Globus pallidus (tissue), 1 donor: ENCODE data around the gene PTPRG.
"Not testable (repeated sequence)": the region's sequence is repeated elsewhere in the genome, so short reads cannot be mapped to it uniquely, and the experiment has no call there.

Experiments used
- DNase-seq: peaks from one replicate; pipeline ENCODE4 v3.0.0-alpha.2; 2015; ENCODE audit warnings: low spot score

The PTPRG gene

DNA sequence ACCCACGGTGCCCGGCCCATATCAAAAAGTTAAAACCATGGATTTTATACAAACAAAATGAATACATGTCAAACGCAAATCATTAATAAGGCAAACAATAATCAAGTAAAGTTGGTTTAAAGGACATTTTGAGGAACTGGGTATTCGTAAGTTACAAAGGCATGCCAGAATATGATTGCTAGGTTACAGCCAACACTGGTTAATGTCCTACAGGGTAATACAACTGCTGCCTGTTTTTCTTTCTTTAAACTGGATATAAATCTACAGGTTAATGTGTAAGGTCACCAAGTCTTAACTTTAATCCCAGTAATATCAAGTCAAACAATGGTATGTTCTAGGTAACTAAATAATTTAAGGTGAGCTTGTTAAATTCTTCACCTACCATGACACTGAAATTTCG, 166.1 kb downstream of the PTPRG start:
- DNase-seq = no peak

DNA sequence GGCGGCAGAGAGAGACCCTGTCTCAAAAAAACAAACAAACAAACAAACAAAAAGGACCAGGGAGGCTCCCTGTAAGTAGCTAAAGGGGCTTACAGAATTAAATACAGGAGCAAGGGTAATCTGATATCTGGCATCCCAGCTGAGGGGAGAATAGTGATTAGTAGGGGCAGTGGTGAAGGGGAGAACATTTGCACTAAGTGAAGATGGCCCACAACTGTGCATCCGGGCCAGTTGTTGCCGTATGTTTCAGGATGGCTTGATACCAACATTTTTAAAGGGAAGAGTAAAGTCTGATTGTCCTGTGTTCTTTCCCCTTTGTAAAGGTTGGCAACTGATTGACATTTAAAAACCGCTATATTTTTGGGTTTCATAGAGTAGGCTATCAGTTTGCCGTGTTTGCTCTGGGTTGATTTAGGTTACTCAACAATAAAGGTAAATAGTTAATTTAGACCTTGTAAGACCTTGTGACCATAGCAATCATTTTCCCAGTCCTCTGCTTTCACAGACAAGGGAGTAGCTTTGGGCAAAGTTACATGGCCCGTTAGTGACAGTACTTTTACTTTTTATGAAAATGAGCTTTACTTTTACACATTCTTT, 167.8 kb downstream of the PTPRG start:
- no peak for DNase-seq

DNA sequence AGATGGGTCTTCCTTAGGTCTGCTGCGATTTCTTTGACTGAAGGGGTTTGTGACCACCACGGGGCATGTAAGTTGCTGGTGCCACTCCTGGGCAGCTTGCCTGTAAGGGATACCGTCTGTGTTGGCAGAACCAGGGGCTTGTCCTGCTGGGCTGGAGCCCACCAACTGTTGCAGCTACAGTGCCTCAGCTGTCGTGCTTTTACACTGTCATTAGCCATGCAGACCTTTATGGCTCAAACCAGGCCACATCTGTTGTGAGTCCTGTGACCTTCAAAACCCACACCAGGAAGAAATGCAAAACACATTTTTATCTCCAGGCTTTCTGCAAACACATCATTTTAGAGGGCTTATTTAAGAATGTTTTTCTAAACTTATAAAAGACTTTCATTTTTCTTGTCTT, 168.7 kb downstream of the PTPRG start:
- no peak for DNase-seq

DNA sequence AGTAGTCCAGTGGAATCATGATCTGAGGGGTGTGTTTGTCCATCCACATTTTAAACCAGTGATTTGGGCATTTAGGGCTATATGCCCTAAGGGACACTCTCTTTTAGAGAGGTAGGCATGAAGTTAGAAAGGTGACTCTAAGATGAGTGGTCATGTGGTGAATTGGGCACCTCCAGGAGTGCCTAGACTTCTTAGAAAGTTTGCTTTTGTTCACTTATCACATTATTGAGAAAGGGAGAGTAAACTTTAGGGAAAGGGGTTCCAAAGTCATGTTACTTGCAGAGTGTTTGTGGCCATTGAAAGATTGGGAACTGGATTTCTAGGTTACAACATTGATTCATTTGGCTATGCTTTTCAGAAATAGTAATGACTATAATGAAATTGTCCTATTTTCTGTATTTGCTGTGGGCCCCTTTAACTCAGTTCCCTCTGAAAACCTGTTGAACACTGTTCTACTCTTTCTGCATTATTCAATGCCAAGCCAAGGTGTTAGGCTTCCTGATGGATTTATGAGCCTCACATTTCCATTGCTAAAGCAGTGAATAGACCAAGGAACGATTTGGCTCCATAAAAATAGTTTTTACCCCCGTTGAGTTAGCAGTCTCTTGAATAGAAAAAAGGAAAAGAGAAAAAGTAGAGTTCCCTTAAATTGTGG, 169.3 kb downstream of the PTPRG start:
- no peak for DNase-seq

DNA sequence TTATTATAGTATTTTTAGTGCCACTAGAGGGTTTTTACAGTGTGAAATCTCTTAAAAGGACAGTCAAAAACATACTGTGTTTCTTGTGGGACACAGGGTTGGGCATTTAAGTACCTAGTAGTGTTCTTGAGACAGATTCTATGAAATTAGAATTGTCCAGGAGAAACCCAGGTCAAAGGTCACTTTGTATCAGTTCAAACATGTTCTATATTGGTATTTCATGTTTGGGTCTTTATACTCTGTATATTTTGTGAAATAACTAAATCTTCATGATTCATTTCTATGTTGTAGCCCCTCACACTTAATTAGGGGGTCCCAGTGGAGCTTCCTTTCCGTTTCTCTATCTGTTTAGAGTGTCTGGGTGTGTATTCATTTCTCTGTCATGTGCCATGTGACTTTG, 171.6 kb downstream of the PTPRG start:
- DNase-seq = no peak

DNA sequence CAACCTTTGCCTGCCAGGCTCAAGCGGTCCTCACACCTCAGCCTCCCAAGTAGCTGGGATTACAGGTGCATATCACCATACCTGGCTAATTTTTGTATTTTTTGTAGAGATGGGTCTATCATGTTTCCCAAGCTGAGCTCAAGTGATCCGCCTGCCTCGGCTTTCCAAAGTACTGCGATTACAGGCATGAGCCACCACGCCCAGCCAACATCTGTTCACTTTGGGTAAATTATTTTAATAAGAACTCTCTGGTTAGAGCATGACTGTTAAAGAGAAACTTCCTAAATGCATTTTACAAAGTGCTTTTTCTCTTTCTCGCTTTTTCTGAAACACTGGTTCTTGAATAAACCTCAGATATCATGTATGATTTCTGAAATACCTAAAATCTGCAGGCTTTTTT, 172.5 kb downstream of the PTPRG start:
- no peak for DNase-seq

DNA sequence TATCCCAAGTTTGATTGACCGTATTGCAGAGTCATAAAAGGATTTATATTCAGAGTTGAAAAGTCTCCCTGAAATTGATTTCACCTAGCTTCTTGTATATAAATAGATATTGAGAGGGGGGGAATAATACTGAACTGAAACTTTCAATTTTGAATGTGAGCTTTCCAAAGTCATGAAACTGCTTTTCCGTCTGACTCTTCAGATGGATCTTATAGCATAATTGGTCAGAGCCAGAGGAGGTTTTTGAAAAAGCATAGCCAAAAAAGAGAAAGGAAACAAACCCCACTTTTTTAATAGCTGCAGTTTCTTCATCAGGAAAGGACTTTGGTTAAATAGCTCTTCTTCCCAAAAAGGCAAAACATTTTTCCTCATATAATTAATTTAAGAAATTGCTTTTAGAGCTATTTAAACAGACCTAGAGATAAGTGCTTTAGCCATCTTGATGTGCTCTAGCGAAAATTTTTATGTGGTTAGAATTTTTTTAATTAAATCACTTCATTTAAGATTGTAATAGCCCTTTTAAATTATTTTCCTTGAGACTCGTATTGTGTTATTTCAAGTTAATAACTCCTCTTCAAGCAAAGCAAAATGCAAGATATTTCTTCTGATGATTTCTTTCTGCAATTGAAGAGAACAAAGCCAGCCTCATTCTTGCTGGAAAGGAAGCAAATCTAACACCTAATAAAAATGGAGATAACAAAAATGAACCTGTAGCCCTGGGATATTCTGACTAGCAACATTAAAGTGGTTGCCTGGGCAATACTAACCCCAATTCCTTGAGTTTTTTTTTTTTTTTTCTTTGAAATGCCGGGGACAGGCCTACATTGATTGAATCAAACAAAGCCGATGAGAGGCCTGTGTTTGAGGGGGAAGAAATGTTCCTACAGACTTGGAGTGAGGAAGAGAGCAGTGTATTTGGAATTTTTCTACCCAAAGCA, 173.6 kb downstream of the PTPRG start:
- no peak for DNase-seq

DNA sequence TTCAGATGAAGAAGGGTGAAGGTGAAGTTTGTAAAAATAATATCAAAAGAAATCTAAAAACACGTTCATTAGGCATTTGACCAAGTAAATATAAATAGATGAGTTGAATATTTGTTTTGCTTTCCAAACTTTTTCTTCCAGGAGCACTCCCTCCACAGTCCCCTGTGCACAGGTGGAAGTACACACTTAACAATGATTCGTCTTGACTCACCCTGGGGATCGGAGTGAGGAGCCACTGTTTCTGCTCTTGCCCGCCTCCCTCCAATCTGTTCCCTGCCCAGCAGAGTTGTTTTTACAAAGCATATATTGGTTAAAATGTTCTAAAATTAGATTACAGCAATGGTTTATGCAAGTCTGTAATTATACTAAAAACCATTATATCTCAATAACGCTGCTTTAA, 175.1 kb downstream of the PTPRG start:
- DNase-seq = no peak

DNA sequence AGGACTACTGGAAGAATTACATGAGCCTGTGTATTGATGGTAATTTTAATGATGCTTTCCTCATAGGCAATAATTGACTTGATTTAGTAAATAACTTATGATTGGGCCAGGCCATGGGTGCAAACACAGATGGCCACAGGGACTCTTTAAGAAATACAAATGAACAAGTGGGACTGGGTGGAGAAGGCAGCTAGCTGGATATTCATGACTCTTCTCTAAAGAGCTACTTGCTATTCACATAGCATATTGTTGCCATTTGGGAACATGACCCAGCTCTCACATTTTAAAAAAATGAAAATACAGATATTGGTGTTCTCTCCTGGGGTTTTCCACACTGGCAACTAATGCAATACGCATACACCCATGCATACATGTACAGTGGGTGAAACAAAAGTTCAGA, 178.3 kb downstream of the PTPRG start:
- DNase-seq = no peak

DNA sequence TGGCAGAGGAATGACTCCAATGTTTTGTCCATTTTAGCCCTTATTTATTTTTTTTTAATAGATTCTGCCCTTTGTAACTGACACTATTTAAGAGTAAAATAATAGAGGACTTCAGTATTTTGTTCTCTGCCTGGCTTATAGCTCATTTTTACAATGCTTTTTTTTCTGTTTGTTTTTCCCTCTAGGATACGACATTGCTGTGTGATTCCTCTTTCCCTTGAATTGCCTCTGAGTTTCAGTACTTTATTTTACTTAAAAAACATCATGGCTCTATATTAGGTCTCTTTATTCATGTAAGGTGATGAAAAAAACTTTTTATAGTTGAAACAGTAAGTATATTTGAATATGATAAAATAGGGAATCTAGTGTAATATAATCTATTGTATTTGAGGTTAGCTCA, 179.1 kb downstream of the PTPRG start:
- no peak for DNase-seq

DNA sequence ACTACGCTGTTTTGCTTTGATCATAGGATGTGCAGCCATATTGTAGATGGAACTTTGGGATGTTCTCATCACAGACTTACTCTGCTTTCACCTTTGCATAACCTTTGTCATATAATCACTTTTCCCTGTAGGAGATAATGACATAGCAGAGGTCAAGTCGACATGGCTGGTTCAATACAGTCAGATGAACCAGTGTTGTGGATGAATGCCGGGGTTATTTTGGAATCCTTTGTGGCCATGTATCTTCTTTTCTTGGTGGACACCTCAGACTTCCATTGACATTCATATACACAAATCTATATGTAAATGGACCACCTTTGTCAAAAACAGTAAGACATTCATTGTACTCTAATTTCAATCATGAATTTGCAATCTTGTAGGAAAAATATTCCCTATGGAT, 180.2 kb downstream of the PTPRG start:
- DNase-seq = no peak

DNA sequence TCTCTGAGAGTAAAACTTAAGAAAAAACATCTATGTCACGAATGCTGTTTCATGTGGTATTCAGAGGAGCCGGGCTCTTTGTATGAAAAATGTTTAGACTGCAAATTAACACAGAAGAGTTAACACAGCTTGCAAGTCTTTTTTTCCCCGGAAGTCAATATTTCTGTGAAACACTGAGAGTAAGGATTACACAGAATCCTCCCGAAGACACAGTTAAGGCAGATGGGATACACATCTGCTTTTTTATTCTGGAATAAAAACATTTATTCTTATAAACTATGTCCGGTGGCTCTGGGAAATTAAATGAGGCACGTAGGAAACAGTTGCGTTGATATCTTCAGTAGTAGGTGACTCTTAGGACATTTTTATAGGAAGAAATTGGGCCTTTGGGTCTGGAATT, 180.6 kb downstream of the PTPRG start:
- no peak for DNase-seq

DNA sequence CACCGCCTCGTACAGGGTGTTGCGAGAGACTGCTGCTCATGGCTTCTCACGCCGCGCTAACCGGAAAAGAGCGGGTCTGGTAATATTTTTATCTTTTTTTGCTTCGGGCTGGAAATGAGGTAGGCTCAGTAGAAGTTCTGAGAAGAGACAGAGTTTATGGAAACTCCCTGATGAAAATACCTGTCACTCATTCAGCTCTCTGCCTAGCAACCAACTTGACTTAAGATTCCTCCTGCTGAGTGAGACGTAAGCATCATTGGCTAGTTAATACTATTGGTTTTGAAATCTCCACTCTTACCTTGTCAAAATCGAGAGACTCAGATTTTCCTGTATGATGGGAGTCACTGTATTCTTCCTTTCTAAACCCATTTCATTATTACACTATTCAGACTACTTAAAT, 181.7 kb downstream of the PTPRG start:
- no peak for DNase-seq

DNA sequence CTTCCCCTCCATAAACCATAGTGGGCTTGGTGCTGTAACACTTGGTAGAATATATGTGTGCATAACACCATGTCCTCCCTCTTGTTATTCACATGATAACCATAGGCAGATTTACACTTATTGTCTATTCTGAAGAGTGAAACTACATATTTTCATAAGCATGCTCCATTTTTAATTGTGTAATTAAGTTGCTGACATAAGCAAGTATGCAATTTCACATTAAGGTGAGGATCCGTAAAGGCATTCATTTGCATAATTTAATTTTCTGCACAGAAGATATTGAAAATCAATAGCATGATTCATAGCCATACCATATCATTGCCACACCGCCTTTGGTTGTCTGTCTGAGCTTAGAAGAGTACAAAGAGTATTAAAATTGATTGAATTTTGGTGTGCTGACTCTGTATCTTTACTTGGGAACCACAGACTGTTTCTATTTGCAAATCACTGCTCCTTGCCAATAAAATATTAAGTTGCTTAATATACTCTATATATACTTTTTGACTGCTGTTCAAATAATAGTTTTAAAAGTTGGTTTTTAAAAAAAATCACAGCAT, 182.4 kb downstream of the PTPRG start:
- DNase-seq = no peak

DNA sequence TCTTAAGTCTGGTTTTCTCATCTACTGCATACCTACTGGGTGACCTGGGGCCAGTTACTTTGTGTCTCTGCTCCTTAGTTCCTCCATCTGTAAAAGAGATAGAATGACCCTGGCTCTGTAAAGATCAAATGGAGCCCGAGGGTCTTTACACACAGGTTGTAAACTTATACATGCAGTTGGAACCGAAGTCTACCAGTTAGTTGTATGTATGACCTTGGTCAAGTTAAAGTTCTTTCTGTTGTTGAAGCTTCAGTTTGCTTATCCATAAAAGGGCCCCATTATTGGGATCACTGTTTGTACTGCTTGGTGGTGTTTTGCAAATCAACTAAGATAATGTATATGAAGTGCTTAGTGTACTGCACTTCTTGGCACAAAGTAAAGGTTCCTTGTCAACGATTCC, 186.9 kb downstream of the PTPRG start:
- DNase-seq = no peak

DNA sequence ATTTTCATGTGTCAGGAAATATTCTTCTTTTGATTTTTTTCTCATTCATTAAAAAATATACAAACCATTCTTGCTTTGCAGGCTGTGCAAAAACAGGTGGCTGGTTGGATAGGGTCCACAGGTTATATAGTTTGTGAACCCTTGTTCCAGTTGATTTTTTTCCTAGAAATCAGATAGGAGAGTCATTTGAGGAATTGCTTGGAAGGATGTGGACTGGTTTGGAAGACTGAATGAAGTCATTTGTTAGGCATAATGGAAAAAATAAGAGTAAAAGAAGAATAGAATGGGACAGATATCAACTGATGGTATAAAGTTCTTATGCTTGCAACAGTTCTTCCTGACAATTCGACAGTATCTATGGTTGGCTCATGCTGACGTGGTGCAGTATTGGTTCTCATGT, 189.4 kb downstream of the PTPRG start:
- DNase-seq = no peak

DNA sequence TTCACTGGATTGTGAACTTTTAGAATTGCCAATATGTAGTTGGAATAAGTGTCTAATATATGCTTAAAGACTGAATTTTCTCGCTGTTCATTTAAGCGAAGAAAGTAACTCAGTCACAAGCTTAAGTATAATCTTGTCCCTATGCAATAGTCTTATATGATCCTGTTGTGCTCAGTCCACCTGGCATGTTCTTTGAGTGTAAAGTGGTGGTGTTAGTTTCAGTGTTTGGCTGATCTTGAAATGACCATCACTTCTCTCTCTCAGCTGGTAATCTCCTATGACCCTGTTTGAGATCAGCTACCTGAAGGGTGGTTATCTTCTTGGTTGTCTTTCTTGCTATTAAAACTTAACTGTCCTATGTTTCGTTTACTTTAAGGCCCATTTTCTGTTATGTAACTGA, 197.5 kb downstream of the PTPRG start:
- no peak for DNase-seq

DNA sequence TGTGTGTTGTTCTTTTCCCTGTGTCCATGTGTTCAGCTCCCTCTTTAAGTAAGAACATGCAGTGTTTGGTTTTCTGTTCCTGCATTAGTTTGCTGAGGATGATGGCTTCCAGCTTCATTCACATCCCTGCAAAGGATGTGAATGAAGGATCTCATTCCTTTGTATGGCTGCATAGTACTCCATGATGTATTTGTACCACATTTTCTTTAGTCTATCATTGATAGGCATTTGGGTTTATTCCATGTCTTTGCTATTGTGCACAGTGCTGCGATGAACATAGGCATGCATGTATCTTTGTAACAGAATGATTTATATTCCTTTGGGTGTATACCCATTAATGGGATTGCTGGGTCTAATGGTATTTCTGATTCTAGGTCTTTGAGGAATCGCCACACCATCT, 199.4 kb downstream of the PTPRG start:
- DNase-seq = not testable (repeated sequence)

DNA sequence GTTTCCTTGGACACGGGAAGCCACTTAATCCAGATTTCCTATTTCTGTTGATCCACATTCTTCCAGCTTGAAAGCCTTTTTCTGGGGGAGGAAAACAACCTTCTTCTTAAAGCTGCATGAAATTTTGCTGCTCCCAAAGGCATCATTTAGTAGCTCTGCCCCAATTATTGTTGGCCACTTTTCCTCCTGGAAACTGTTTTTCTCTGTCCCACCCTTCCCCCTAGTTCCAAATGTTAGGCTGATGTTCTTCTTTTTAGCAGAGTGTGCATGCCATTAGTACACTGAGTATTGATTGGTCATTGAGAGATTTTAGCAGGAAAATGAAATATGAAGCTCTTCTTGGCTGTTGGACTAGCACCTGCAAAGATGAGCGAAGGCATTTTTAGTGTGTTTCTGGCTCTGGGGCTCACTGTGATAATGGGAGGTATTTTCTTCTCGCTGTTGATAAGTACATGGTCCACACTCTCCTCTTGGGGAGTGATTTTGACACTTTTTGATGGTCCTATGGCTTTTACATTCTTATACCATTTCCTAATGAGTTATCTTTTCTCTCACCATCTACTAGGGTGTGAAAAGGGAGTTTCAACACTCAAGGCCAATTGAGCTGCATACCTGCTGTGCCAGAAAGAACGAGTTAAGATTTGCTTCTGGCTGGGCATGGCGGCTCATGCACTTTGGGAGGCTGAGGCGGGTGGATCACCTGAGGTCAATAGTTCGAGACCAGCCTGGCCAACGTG, 200.5 kb downstream of the PTPRG start:
- DNase-seq = no peak

DNA sequence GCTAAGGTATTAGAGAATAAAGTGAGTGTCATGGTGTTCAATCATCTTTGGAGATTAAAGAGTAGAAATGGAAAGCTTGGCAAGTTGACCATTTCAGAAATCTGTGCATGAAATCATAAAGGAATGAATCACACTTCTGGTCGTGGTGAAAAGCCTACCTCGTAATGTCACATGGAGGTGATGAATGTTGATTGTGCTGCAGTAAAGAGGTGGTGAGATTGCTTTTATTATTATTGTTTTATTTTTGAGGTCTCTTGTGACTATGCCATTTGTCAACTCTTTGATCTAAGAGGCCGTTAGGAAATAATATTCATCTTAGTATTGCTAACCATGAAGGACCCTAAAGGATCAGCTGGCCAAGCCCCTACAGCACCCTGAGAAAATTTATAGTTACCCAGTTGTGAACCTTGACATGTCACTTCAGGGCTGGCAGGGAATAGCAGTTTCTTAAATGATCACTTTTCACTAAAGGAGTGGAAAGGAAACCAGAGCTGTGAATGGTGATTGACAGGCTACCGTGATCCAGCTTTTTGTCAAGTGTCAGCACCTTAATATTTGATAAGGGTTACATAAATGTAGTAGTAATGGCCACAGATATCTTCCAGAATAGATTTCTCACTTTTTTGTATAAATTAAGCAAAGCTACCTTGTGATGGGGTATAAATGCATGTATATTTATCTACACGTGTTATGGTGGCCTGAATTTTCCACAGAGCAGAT, 203.9 kb downstream of the PTPRG start:
- DNase-seq = no peak

DNA sequence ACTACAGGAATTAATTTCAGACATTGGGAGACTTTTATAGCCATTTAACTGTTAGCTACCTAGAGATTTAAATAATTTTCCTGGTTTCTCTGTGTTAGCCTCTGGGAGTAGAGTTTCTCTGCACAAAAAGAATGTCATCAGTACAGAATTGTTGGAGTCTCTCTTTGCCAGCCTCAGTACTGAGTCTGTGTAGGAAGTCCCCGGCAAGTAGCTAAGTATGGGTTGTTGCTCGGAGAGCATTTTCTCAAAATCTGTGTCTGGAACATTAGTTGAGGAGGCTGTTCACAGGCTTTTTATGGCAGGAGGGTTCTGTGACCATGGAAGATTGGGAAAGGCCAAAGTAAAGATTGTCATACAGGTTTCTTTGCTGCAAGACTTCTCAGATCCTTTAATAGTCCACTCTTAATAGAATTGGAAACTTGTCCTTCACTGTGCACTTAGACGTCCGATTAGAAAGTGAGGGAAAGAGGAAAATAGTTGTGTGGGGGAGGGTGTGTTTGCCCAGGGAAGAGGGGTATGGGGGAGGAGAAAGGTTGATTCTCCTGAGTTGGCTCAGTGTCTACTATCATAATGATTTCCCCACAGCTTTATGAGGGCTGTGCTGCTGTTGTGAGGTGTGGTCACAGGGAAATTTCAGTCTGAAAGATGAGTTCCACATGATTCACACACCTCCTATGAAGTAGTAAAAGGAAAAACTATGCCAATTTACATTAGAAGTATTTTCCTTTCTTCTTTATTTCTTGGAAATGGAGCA, 207.1 kb downstream of the PTPRG start:
- DNase-seq = no peak
